Measurements from ENCODE around the gene PHF2.

PHF2 gene

GRCh38 chr9:93652604-93653592 lies 76.5 kb downstream of the PHF2 start:
- no peak for DNase-seq (ENCODE audit: low spot score)

GRCh38 chr9:93653760-93654159 lies 77.4 kb downstream of the PHF2 start:
- DNase-seq (ENCODE audit: low spot score) = no peak

GRCh38 chr9:93654351-93654961 lies 78.1 kb downstream of the PHF2 start:
- no peak for DNase-seq (ENCODE audit: low spot score)

GRCh38 chr9:93655621-93656425 lies 79.4 kb downstream of the PHF2 start:
- no peak for DNase-seq (ENCODE audit: low spot score)

- no peak for DNase-seq (ENCODE audit: low spot score)
Measured at GRCh38 chr9:93656426-93657239, 80.2 kb downstream of the PHF2 start.

- DNase-seq (ENCODE audit: low spot score) = no peak
Measured at GRCh38 chr9:93657331-93658111, 81.1 kb downstream of the PHF2 start.

GRCh38 chr9:93658184-93658925 lies 82.0 kb downstream of the PHF2 start:
- DNase-seq (ENCODE audit: low spot score) = no peak

GRCh38 chr9:93659044-93659836 lies 82.9 kb downstream of the PHF2 start:
- DNase-seq (ENCODE audit: low spot score) = no peak

- no peak for DNase-seq (ENCODE audit: low spot score)
Measured at GRCh38 chr9:93659837-93660177, 83.4 kb downstream of the PHF2 start.

- DNase-seq (ENCODE audit: low spot score) = no peak
Measured at GRCh38 chr9:93660352-93661046, 84.1 kb downstream of the PHF2 start.

- no peak for DNase-seq (ENCODE audit: low spot score)
Measured at GRCh38 chr9:93661591-93661990, 85.2 kb downstream of the PHF2 start.

GRCh38 chr9:93662016-93662638 lies 85.7 kb downstream of the PHF2 start:
- DNase-seq (ENCODE audit: low spot score) = no peak

GRCh38 chr9:93662952-93663572 lies 86.7 kb downstream of the PHF2 start:
- no peak for DNase-seq (ENCODE audit: low spot score)

GRCh38 chr9:93663877-93664548 lies 87.6 kb downstream of the PHF2 start:
- DNase-seq (ENCODE audit: low spot score) = no peak

- DNase-seq (ENCODE audit: low spot score) = no peak
Measured at GRCh38 chr9:93664549-93665120, 88.3 kb downstream of the PHF2 start.

GRCh38 chr9:93665128-93665636 lies 88.8 kb downstream of the PHF2 start:
- DNase-seq (ENCODE audit: low spot score) = no peak

All from iPS-NIHi11 (cell line).